ENCODE measurements around the gene KRT86. TPM values are rescaled to one million over a fixed set of nuclear protein-coding genes. Genes with fewer than 3 reads are reported as not detected.
A peak's percentile ranks its signal among the peaks of the same experiment; 100 is the strongest.

The KRT86 gene
- total RNA-seq, 2 experiments from 2014 or later: not detected

- H3K4me1 Mint-ChIP-seq (ENCODE audit: low read depth): peaks cover 41% of the 10 kb centered on the region
- Histone ChIP-seq H3K9me3 (ENCODE audit: control insufficient read depth in 1 of 2, insufficient read depth in 1 of 2, low read length in 2 of 2) (no peaks in the 10 kb centered on the region), H3K27ac (ENCODE audit: low read depth in 1 of 2, low read length in 2 of 2) (no peak overlapping the region), H3K36me3 (ENCODE audit: insufficient read depth, low read length) (no peaks in the 10 kb centered on the region), H3K27me3 (ENCODE audit: control insufficient read depth in 1 of 2, insufficient read depth in 2 of 2, low read length in 2 of 2) (no peaks in the 10 kb centered on the region), H3K4me3 (ENCODE audit: low read length) (no peak overlapping the region), H3K4me1 (ENCODE audit: insufficient read depth, low read length) (peaks cover 33% of the 10 kb centered on the region)
- ChIA-PET CTCF (no interaction called here), POLR2A (no interaction called here)
- no peaks in the 10 kb centered on the region for H3K36me3 Mint-ChIP-seq (ENCODE audit: low read depth)
- no peak overlapping the region for H3K27ac Mint-ChIP-seq
- no peak for TF ChIP-seq CTCF (IDR thresholded peaks at IDR 0.05)
- DNase-seq: peak in 1 of 14 experiments; percentile 32
- intact Hi-C loops (cut with DNase I, micrococcal nuclease): no loop called here
- no peaks in the 10 kb centered on the region for H3K27me3 Mint-ChIP-seq
- H3K4me3 Mint-ChIP-seq: no peak overlapping the region
- ATAC-seq (ENCODE audit: poor library complexity): no peak
- H3K9me3 Mint-ChIP-seq: no peaks in the 10 kb centered on the region
These were observed 81.8 kb downstream of the KRT86 start for GRCh38 chr12:52356031-52356761.

GRCh38 chr12:52356762-52357580 is 82.5 kb downstream of the KRT86 start:
- ChIA-PET CTCF (no interaction called here), POLR2A (no interaction called here)
- no peak for TF ChIP-seq CTCF (IDR thresholded peaks at IDR 0.05)
- H3K4me3 Mint-ChIP-seq: no peak overlapping the region
- H3K27me3 ChIP-seq (ENCODE audit: control insufficient read depth in 1 of 2, insufficient read depth in 2 of 2, low read length in 2 of 2): no peaks in the 10 kb centered on the region
- ATAC-seq (ENCODE audit: poor library complexity): no peak
- H3K27ac Mint-ChIP-seq: no peak overlapping the region
- H3K9me3 Mint-ChIP-seq: no peaks in the 10 kb centered on the region
- DNase-seq: peak in 1 of 14 experiments; percentile 24
- intact Hi-C loops (cut with DNase I, micrococcal nuclease): no loop called here
- H3K9me3 ChIP-seq (ENCODE audit: control insufficient read depth in 1 of 2, insufficient read depth in 1 of 2, low read length in 2 of 2): no peaks in the 10 kb centered on the region
- H3K36me3 ChIP-seq (ENCODE audit: insufficient read depth, low read length): no peaks in the 10 kb centered on the region
- H3K27ac ChIP-seq (ENCODE audit: low read depth in 1 of 2, low read length in 2 of 2): no peak overlapping the region
- H3K4me1 Mint-ChIP-seq (ENCODE audit: low read depth): peaks cover 36% of the 10 kb centered on the region
- H3K36me3 Mint-ChIP-seq (ENCODE audit: low read depth): no peaks in the 10 kb centered on the region
- no peak overlapping the region for H3K4me3 ChIP-seq (ENCODE audit: low read length)
- H3K4me1 ChIP-seq (ENCODE audit: insufficient read depth, low read length): peaks cover 25% of the 10 kb centered on the region
- no peaks in the 10 kb centered on the region for H3K27me3 Mint-ChIP-seq

Other genes with a start within 250 kb of the KRT86 start
- gene NR4A1, start 223.2 kb upstream of the KRT86 start, total RNA-seq: 10 to 100 TPM; 67.0 to 79.2 TPM
- gene ATG101, start 204.7 kb upstream of the KRT86 start, total RNA-seq: 10 to 100 TPM; 20.6 to 20.9 TPM
- not detected for gene SMIM41, start 194.9 kb upstream of the KRT86 start, total RNA-seq
- not detected for gene KRT80, start 82.6 kb upstream of the KRT86 start, total RNA-seq
- gene KRT7, start 41.4 kb upstream of the KRT86 start, total RNA-seq: not detected
- gene KRT81, start 16.9 kb downstream of the KRT86 start, total RNA-seq: not detected
- not detected for gene KRT83, start 46.8 kb downstream of the KRT86 start, total RNA-seq
- gene KRT85, start 92.8 kb downstream of the KRT86 start, total RNA-seq: not detected
- gene KRT84, start 111.0 kb downstream of the KRT86 start, total RNA-seq: not detected
- not detected for gene KRT82, start 131.7 kb downstream of the KRT86 start, total RNA-seq
- not detected for gene KRT75, start 159.7 kb downstream of the KRT86 start, total RNA-seq
- gene KRT6B, start 177.5 kb downstream of the KRT86 start, total RNA-seq: not detected
- gene KRT6C, start 199.2 kb downstream of the KRT86 start, total RNA-seq: not detected
- gene KRT6A, start 218.6 kb downstream of the KRT86 start, total RNA-seq: not detected
- under 1 TPM; 0.60 to 0.81 TPM for gene KRT5, start 245.7 kb downstream of the KRT86 start, total RNA-seq